Gastroesophageal sphincter (tissue), 4 donors: Measurements from ENCODE around the gene NR3C1. TPM values are rescaled to one million over a fixed set of nuclear protein-coding genes. Genes with fewer than 3 reads are reported as not detected.

Source experiments
- ATAC-seq: fragments of 150-250 bp; one replicate; pipeline ENCODE4 v1.9.1; 2016; ENCODE audit warnings: mild to moderate bottlenecking, moderate library complexity
- H3K27ac ChIP-seq, 4 donors: fragments of 200-600 bp; sonication (generic) in 3 of 4; 1 replicate in 3 of 4; 2 replicates in 1 of 4; pipeline ENCODE4 v1.5.1; 2016 to 2019
- H3K27me3 ChIP-seq: fragments of 200-600 bp; sonication (generic); one replicate; pipeline ENCODE4 v1.5.1; 2019
- H3K36me3 ChIP-seq, 2 donors: fragments of 200-600 bp; sonication (generic); one replicate each; pipeline ENCODE4 v1.5.1; 2019; ENCODE audit warnings: control low read depth in 1 of 2
- H3K4me1 ChIP-seq, 3 donors: fragments of 200-600 bp; sonication (generic); 1 replicate in 2 of 3; 2 replicates in 1 of 3; pipeline ENCODE4 v1.5.1; 2016 to 2019; ENCODE audit warnings: control low read depth in 2 of 3
- H3K4me3 ChIP-seq, 2 donors: fragments of 200-600 bp; sonication (generic); one replicate each; pipeline ENCODE4 v1.5.1; 2019; ENCODE audit warnings: mild to moderate bottlenecking in 1 of 2, moderate library complexity in 1 of 2
- H3K9me3 ChIP-seq, 3 donors: fragments of 200-600 bp; sonication (generic); one replicate each; pipeline ENCODE4 v1.5.1; 2017 to 2019; ENCODE audit warnings: control low read depth in 2 of 3
- EP300 ChIP-seq: sonication (generic); formaldehyde crosslinking; IDR thresholded peaks from one replicate; pipeline ENCODE4 v1.6.1; 2017; ENCODE audit warnings: antibody characterized with exemption, mild to moderate bottlenecking
- POLR2A ChIP-seq, 2 donors: fragments of 450-650 bp; IDR thresholded peaks; one replicate each; pipeline ENCODE4 v1.6.1; 2017; ENCODE audit warnings: antibody characterized with exemption in 2 of 2, mild to moderate bottlenecking in 2 of 2, moderate library complexity in 1 of 2
- POLR2AphosphoS5 ChIP-seq: sonication (generic); formaldehyde crosslinking; IDR thresholded peaks from one replicate; pipeline ENCODE4 v1.6.1; 2017; ENCODE audit warnings: antibody characterized with exemption
- WGBS, 2 donors: methylation state at CpG; one replicate each; pipeline ENCODE4 v1.1.5; 2018; ENCODE audit warnings: low coverage in 1 of 2; 5-methylcytosine and 5-hydroxymethylcytosine counted together
- total RNA-seq, 4 donors: library from RNA; depleted of rRNA; stranded (reverse); fragments of >200 nt; gene quantifications; one replicate each; pipeline ENCODE4 v1.1.0, GENCODE V29; 2016
- TF ChIP-seq, protein P1 (sequence below), 4 experiments: fragments of 200-600 bp in 2 of 4; fragments of 450-650 bp in 2 of 4; sonication (generic) in 1 of 4; IDR thresholded peaks; one replicate each; pipeline ENCODE4 v1.5.1; 2017 to 2019; ENCODE audit warnings: antibody characterized with exemption in 4 of 4, mild to moderate bottlenecking in 2 of 4, moderate library complexity in 2 of 4

The NR3C1 gene
- total RNA-seq, 4 donors from 2014 or later = 69.7 to 103 (median 85.6) TPM

DNA sequence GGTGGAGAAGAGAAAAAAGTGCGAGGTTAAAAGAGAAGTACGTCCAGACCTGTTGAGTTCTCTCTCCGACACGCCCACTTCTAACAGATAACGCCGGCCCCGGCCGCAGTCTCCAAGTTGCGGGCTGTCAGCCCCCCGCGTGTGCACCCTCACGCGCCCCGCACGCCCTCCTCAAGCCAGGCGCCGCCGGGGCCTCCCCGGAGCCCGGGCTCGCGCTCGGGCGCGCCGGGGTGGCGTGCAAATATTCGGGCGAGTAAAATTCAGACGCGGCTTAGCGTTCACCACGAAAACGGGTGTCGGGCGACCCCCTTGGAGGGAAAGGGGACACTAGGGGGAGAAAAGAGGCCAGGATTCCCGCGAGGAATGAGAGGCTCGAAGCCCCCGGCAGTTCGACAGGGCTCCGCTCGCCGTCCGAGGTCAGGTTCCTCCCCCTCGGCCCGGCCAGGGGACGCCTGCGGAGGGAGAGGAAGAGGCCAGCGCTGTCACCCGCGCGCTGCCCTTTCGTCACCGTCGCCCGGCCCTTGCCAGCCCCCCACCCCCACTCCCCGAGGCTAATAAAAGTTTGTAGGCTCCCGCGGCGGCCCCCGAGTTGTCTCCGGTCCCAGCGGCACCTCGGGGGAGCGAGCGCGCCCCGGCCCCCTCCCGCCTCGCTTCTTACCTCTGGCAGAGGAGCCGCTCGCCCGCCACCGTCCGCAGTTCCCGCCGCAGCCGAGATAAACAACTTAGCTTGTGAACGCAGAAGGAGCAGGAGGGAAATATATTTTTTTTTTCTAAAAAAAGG lies 743 bp downstream of the NR3C1 start:
- no peak for TF ChIP-seq POLR2AphosphoS5
- TF ChIP-seq, protein P1, sequence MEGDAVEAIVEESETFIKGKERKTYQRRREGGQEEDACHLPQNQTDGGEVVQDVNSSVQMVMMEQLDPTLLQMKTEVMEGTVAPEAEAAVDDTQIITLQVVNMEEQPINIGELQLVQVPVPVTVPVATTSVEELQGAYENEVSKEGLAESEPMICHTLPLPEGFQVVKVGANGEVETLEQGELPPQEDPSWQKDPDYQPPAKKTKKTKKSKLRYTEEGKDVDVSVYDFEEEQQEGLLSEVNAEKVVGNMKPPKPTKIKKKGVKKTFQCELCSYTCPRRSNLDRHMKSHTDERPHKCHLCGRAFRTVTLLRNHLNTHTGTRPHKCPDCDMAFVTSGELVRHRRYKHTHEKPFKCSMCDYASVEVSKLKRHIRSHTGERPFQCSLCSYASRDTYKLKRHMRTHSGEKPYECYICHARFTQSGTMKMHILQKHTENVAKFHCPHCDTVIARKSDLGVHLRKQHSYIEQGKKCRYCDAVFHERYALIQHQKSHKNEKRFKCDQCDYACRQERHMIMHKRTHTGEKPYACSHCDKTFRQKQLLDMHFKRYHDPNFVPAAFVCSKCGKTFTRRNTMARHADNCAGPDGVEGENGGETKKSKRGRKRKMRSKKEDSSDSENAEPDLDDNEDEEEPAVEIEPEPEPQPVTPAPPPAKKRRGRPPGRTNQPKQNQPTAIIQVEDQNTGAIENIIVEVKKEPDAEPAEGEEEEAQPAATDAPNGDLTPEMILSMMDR (IDR thresholded peaks at IDR 0.05) = peak in 1 of 4 experiments; percentile 5
- peak overlapping the region; percentile 77 to 100 (median 96) for H3K27ac ChIP-seq
- WGBS, 2 donors = 0 to 1% methylated on average over 3 to 10 of the region's 80 CpGs
- H3K9me3 ChIP-seq = no peaks in the 10 kb centered on the region
- ATAC-seq = no peak
- H3K4me1 ChIP-seq = peaks cover 0 to 31% (median 0%) of the 10 kb centered on the region in 3 donors
- H3K4me3 ChIP-seq = peak overlapping the region; percentile 54 to 93
- no peaks in the 10 kb centered on the region for H3K27me3 ChIP-seq
- no peaks in the 10 kb centered on the region for H3K36me3 ChIP-seq

DNA sequence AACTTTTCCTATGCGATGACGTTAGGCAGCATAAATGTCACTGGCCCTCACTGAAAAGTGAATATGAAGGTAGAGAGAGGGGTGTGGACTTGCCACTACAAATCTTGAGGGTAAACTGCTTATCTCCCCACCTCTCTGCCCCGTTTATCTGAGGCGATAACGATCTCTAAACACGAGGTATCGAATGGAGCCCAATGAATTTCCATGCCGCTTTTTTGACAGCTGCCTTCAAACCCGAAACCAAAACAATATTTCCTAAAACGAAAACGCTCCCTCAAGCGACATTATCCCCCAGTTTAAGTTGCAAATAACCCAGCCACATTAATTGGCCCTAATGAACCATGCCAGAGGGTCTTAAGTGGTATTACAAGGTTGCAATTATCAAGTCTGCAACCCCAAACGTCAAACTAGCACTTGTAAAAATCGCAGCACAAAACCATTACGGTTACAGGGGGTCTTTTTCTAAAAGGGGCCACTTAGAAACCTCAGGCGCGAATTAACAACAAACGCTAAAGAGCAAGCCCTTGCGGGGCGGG lies 1.4 kb downstream of the NR3C1 start:
- Histone ChIP-seq H3K4me3 (peak overlapping the region; percentile 54 to 93), H3K27ac (peak overlapping the region; percentile 77 to 100 (median 96)), H3K4me1 (peaks cover 0 to 35% (median 0%) of the 10 kb centered on the region in 3 donors), H3K9me3 (no peaks in the 10 kb centered on the region), H3K36me3 (no peaks in the 10 kb centered on the region), H3K27me3 (no peaks in the 10 kb centered on the region)
- no peak for ATAC-seq
- 2 to 5% methylated on average over 7 to 18 of the region's 20 CpGs for WGBS, 2 donors
- TF ChIP-seq POLR2A (IDR thresholded peaks at IDR 0.05) (no peak), POLR2AphosphoS5 (no peak), EP300 (no peak)
- TF ChIP-seq, protein P1 (IDR thresholded peaks at IDR 0.05) = no peak

GRCh38 chr5:143401227-143402016 lies 2.1 kb downstream of the NR3C1 start:
- H3K4me1 ChIP-seq = peaks cover 0 to 42% (median 0%) of the 10 kb centered on the region in 3 donors
- H3K27me3 ChIP-seq = no peaks in the 10 kb centered on the region
- TF ChIP-seq, protein P1 (IDR thresholded peaks at IDR 0.05) = no peak
- TF ChIP-seq POLR2A (IDR thresholded peaks at IDR 0.05) (no peak), POLR2AphosphoS5 (no peak), EP300 (no peak)
- 5 to 14% methylated on average over 10 of the region's 10 CpGs for WGBS, 2 donors
- no peaks in the 10 kb centered on the region for H3K36me3 ChIP-seq
- ATAC-seq = no peak
- no peaks in the 10 kb centered on the region for H3K9me3 ChIP-seq
- H3K4me3 ChIP-seq = peak overlapping the region; percentile 54 to 93
- H3K27ac ChIP-seq = peak overlapping the region; percentile 31 to 100 (median 96)

- H3K4me3 ChIP-seq = peak overlapping the region; percentile 54 to 93
- peak overlapping the region; percentile 6 to 100 (median 96) for H3K27ac ChIP-seq
- H3K4me1 ChIP-seq = peaks cover 0 to 47% (median under 1%) of the 10 kb centered on the region in 3 donors
Observed at GRCh38 chr5:143400541-143401226, 2.8 kb downstream of the NR3C1 start.

More at GRCh38 chr5:143400541-143401226, 2.8 kb downstream of the NR3C1 start:
- WGBS, 2 donors = 16% methylated on average over 6 to 8 of the region's 10 CpGs
- TF ChIP-seq EP300 (no peak), POLR2AphosphoS5 (no peak), POLR2A (IDR thresholded peaks at IDR 0.05) (no peak)
- TF ChIP-seq, protein P1 (IDR thresholded peaks at IDR 0.05) = no peak
- no peak for ATAC-seq
- Histone ChIP-seq H3K36me3 (no peaks in the 10 kb centered on the region), H3K27me3 (no peaks in the 10 kb centered on the region), H3K9me3 (no peaks in the 10 kb centered on the region)
